Keratinocyte (primary cell): ENCODE data around the gene BMF. TPM values are rescaled to one million over a fixed set of nuclear protein-coding genes. Genes with fewer than 3 reads are reported as not detected.

Experiments
- DNase-seq: peaks from one replicate; pipeline ENCODE4 v3.0.0-alpha.2; 2011; ENCODE audit warnings: low read depth, missing footprints, low spot score
- FAIRE-seq: peaks from 2 replicates; lab custom pipeline; 2011; peaks lifted over from hg19 to GRCh38; lab: Jason Lieb, UNC
- H2AFZ ChIP-seq: 2 replicates; pipeline ENCODE4 v1.6.0; 2012; ENCODE audit warnings: low read length, control low read depth, inconsistent platforms; ENCODE audit not compliant: control insufficient read depth
- H3K27ac ChIP-seq: 2 replicates; pipeline ENCODE4 v1.5.1; 2011; ENCODE audit warnings: low read length; ENCODE audit not compliant: control insufficient read depth, insufficient read depth
- H3K27me3 ChIP-seq: 3 replicates; pipeline ENCODE4 v1.6.0; 2011; ENCODE audit warnings: low read length; ENCODE audit not compliant: control insufficient read depth, insufficient read depth; ENCODE audit errors: extremely low read depth
- H3K36me3 ChIP-seq, 2 experiments: 2 replicates in 1 of 2; 3 replicates in 1 of 2; pipeline ENCODE4 v1.5.1; 2011; ENCODE audit warnings: low read length in 2 of 2, mild to moderate bottlenecking in 1 of 2; ENCODE audit not compliant: control insufficient read depth in 2 of 2, insufficient read depth in 2 of 2; ENCODE audit errors: extremely low read depth in 1 of 2
- H3K4me1 ChIP-seq: 3 replicates; pipeline ENCODE4 v1.5.1; 2011; ENCODE audit warnings: low read length; ENCODE audit not compliant: control insufficient read depth, insufficient read depth; ENCODE audit errors: extremely low read depth
- H3K4me2 ChIP-seq: 3 replicates; pipeline ENCODE4 v1.6.0; 2011; ENCODE audit warnings: low read depth, low read length; ENCODE audit not compliant: control insufficient read depth, insufficient read depth; ENCODE audit errors: extremely low read depth
- H3K4me3 ChIP-seq, 3 experiments: fragments of 200-600 bp in 1 of 3; sonication (generic) in 1 of 3; 2 replicates in 2 of 3; 3 replicates in 1 of 3; pipeline ENCODE4 v1.5.1; 2011 to 2016; ENCODE audit warnings: low read length in 3 of 3, mild to moderate bottlenecking in 3 of 3, control low read depth in 2 of 3, inconsistent platforms in 1 of 3, low read depth in 1 of 3, mixed read lengths in 1 of 3, mixed run types in 1 of 3, moderate library complexity in 1 of 3; ENCODE audit not compliant: control insufficient read depth in 2 of 3, insufficient read depth in 2 of 3; ENCODE audit errors: extremely low read depth in 1 of 3
- H3K79me2 ChIP-seq: 2 replicates; pipeline ENCODE4 v1.6.0; 2012; ENCODE audit warnings: low read length; ENCODE audit not compliant: control insufficient read depth, insufficient read depth
- H3K9ac ChIP-seq: 3 replicates; pipeline ENCODE4 v1.6.0; 2011; ENCODE audit warnings: low read length; ENCODE audit not compliant: control insufficient read depth, insufficient read depth; ENCODE audit errors: extremely low read depth
- H3K9me1 ChIP-seq: 3 replicates; pipeline ENCODE4 v1.6.0; 2011; ENCODE audit warnings: low read length; ENCODE audit not compliant: control insufficient read depth, insufficient read depth; ENCODE audit errors: extremely low read depth
- H3K9me3 ChIP-seq: 2 replicates; pipeline ENCODE4 v1.5.1; 2012; ENCODE audit warnings: low read depth, low read length; ENCODE audit not compliant: control insufficient read depth
- H4K20me1 ChIP-seq: 3 replicates; pipeline ENCODE4 v1.6.0; 2011; ENCODE audit warnings: low read length; ENCODE audit not compliant: control insufficient read depth, insufficient read depth; ENCODE audit errors: extremely low read depth
- EZH2 ChIP-seq: IDR thresholded peaks from one replicate; pipeline ENCODE4 v1.6.1; 2012; ENCODE audit warnings: inconsistent platforms, mild to moderate bottlenecking, low read length, moderate library complexity
- dilution Hi-C: fragments of 300-500 bp; cut with MboI; formaldehyde crosslinking; loops from one replicate; pipeline ENCODE4 v1.7.0; 2020; ENCODE audit warnings: low sequenced_read_pairs; ENCODE audit not compliant: extremely low pct_ligation_motif_present
- polyA plus RNA-seq, 5 experiments: library from polyadenylated mRNA; depleted of rRNA in 3 of 5; stranded (reverse) in 3 of 5; stranded (forward) in 1 of 5; unstranded in 1 of 5; fragments of >200 nt; gene quantifications; 1 replicate in 1 of 5; 2 replicates in 3 of 5; 3 replicates in 1 of 5; pipeline versions ENCODE4 v1.2.1 to v1.2.3, GENCODE V29; 2011 to 2012; ENCODE audit warnings: missing spikeins in 2 of 5, low read depth in 1 of 5, low replicate concordance in 1 of 5
- TF ChIP-seq, protein P1 (sequence below), 3 experiments: IDR thresholded peaks in 1 of 3; conservative IDR thresholded peaks in 1 of 3; optimal IDR thresholded peaks in 1 of 3; 2 replicates in 2 of 3; 3 replicates in 1 of 3; pipeline versions ENCODE3 to v1.5.1; 2011; ENCODE audit warnings: low read length in 3 of 3, mild to moderate bottlenecking in 3 of 3, moderate library complexity in 2 of 3, control low read depth in 1 of 3, inconsistent platforms in 1 of 3; ENCODE audit not compliant: insufficient read depth in 2 of 3; ENCODE audit errors: extremely low read depth in 1 of 3

The BMF gene
- polyA plus RNA-seq, 1 donor (not counting 4 experiments of a cell fraction or from before 2014, with no cell fraction given) = 0.13 TPM

- no peaks in the 10 kb centered on the region for H3K79me2 ChIP-seq
- no peak overlapping the region for H3K4me2 ChIP-seq
- H4K20me1 ChIP-seq = no peaks in the 10 kb centered on the region
- no peak overlapping the region for H2AFZ ChIP-seq
- dilution Hi-C loops = no loop called here
- TF ChIP-seq EZH2 = no peak
- TF ChIP-seq, protein P1, sequence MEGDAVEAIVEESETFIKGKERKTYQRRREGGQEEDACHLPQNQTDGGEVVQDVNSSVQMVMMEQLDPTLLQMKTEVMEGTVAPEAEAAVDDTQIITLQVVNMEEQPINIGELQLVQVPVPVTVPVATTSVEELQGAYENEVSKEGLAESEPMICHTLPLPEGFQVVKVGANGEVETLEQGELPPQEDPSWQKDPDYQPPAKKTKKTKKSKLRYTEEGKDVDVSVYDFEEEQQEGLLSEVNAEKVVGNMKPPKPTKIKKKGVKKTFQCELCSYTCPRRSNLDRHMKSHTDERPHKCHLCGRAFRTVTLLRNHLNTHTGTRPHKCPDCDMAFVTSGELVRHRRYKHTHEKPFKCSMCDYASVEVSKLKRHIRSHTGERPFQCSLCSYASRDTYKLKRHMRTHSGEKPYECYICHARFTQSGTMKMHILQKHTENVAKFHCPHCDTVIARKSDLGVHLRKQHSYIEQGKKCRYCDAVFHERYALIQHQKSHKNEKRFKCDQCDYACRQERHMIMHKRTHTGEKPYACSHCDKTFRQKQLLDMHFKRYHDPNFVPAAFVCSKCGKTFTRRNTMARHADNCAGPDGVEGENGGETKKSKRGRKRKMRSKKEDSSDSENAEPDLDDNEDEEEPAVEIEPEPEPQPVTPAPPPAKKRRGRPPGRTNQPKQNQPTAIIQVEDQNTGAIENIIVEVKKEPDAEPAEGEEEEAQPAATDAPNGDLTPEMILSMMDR (optimal IDR thresholded peaks at IDR 0.05 in 1 of 3, IDR thresholded peaks at IDR 0.05 in 1 of 3, conservative IDR thresholded peaks at IDR 0.05 in 1 of 3; ENCODE audit: extremely low read depth in 1 of 3, insufficient read depth in 2 of 3, low read length in 3 of 3) = no peak
- peaks cover 5% of the 10 kb centered on the region for H3K27me3 ChIP-seq
- DNase-seq = no peak
- no peak overlapping the region for H3K27ac ChIP-seq
- H3K36me3 ChIP-seq = no peaks in the 10 kb centered on the region
- H3K4me3 ChIP-seq = no peak overlapping the region
- H3K4me1 ChIP-seq = peaks cover 30% of the 10 kb centered on the region
- no peaks in the 10 kb centered on the region for H3K9me3 ChIP-seq
- no peak for FAIRE-seq
- H3K9ac ChIP-seq = no peak overlapping the region
- peaks cover 4% of the 10 kb centered on the region for H3K9me1 ChIP-seq
Observed at GRCh38 chr15:40065166-40065565, 43.5 kb downstream of the BMF start.

DNA sequence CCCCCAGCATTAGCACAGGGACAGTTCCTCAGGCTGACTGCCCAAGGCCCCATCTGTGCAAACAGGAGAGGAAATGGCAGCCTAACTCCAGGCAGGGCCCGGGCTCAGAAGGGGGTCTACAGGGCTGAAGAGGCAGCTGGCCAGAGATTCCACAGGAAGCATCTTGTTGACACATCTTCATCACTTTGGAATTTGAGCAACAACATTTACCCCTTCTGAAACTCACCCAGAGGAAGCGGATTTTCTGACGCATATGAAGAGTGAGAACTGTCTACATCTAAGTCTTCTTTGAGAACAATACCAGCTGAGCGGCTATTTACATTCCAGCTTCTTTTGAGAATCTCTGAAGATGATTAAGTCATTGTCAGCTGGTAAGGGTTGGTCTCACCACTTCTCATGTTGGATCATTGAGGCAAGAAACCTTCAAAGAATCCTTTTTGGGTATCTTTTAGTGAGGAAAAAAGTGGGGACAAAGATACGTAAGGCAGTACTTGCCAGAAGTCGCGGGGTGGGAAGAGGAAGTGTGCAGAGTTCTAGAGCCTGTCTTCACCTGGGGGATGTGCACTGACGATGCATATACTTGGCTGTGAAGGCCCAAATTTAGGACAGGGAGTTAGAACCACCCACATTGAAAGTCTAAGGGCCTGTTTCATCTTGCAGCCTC, 44.3 kb downstream of the BMF start:
- DNase-seq (no peak), FAIRE-seq (no peak)
- Histone ChIP-seq H3K36me3 (no peaks in the 10 kb centered on the region), H3K27ac (no peak overlapping the region), H3K79me2 (no peaks in the 10 kb centered on the region), H2AFZ (no peak overlapping the region), H3K4me2 (no peak overlapping the region), H3K4me3 (no peak overlapping the region), H4K20me1 (no peaks in the 10 kb centered on the region), H3K27me3 (peaks cover 5% of the 10 kb centered on the region), H3K9me1 (peaks cover 4% of the 10 kb centered on the region), H3K9me3 (no peaks in the 10 kb centered on the region), H3K9ac (no peak overlapping the region), H3K4me1 (peaks cover 30% of the 10 kb centered on the region)
- dilution Hi-C loops = no loop called here
- TF ChIP-seq, protein P1 (optimal IDR thresholded peaks at IDR 0.05 in 1 of 3, IDR thresholded peaks at IDR 0.05 in 1 of 3, conservative IDR thresholded peaks at IDR 0.05 in 1 of 3; ENCODE audit: extremely low read depth in 1 of 3, insufficient read depth in 2 of 3, low read length in 3 of 3) = no peak
- no peak for TF ChIP-seq EZH2
